HG03175 (cell line): ENCODE data around the gene KRT12.

Source experiments
- ATAC-seq: cut with Tn5 transposase; IDR thresholded peaks from one replicate; pipeline ENCODE4 v1.9.1; 2021; ENCODE audit warnings: mild to moderate bottlenecking, moderate library complexity; ENCODE audit not compliant: unreplicated experiment

Gene KRT12

GRCh38 chr17:40848583-40849235 is 18.3 kb downstream of the KRT12 start:
- no peak for ATAC-seq

- no peak for ATAC-seq
These were observed 20.4 kb downstream of the KRT12 start for GRCh38 chr17:40846515-40847144.

- ATAC-seq: no peak
These were observed 22.3 kb downstream of the KRT12 start for GRCh38 chr17:40844671-40845107.

GRCh38 chr17:40843242-40843641 is 23.8 kb downstream of the KRT12 start:
- ATAC-seq: no peak

GRCh38 chr17:40841246-40841645 is 25.8 kb downstream of the KRT12 start:
- ATAC-seq: no peak

- ATAC-seq: no peak
These were observed 27.8 kb downstream of the KRT12 start for GRCh38 chr17:40839194-40839593.

- no peak for ATAC-seq
These were observed 31.0 kb downstream of the KRT12 start for GRCh38 chr17:40836020-40836419.

- no peak for ATAC-seq
These were observed 33.1 kb downstream of the KRT12 start for GRCh38 chr17:40833882-40834281.

GRCh38 chr17:40832840-40833239 is 34.2 kb downstream of the KRT12 start:
- ATAC-seq: no peak

- no peak for ATAC-seq
These were observed 36.8 kb downstream of the KRT12 start for GRCh38 chr17:40830085-40830776.

GRCh38 chr17:40828454-40829044 is 38.5 kb downstream of the KRT12 start:
- no peak for ATAC-seq

GRCh38 chr17:40827746-40828453 is 39.1 kb downstream of the KRT12 start:
- no peak for ATAC-seq

- ATAC-seq: no peak
These were observed 41.4 kb downstream of the KRT12 start for GRCh38 chr17:40825599-40825998.

- no peak for ATAC-seq
These were observed 42.8 kb downstream of the KRT12 start for GRCh38 chr17:40824015-40824832.

GRCh38 chr17:40822132-40822812 is 44.8 kb downstream of the KRT12 start, which contains the start of gene KRT10:
TSS of gene KRT10 (minus strand) at chr17:40822614. CDS start at chr17:40822585, 29 bp downstream.
- no peak for ATAC-seq

- ATAC-seq: no peak
These were observed 45.5 kb downstream of the KRT12 start for GRCh38 chr17:40821536-40821935.

- no peak for ATAC-seq
These were observed 46.7 kb downstream of the KRT12 start for GRCh38 chr17:40820228-40820838.

- ATAC-seq: no peak
These were observed 47.4 kb downstream of the KRT12 start for GRCh38 chr17:40819528-40820125.
